Naive B cell (primary cell): ENCODE results near the gene CCSER2. TPM values are rescaled to one million over a fixed set of nuclear protein-coding genes. Genes with fewer than 3 reads are reported as not detected.
"Not testable (repeated sequence)": the region's sequence is repeated elsewhere in the genome, so short reads cannot be mapped to it uniquely, and the experiment has no call there.

Experiments used
- ATAC-seq, 2 donors: fragments of 150-1000 bp; cut with Tn5 transposase; 2 replicates each; pipeline ENCODE4 v1.10.0; 2021; ENCODE audit warnings: low read depth in 2 of 2, mild to moderate bottlenecking in 2 of 2, moderate library complexity in 2 of 2
- DNase-seq: peaks from one replicate; pipeline ENCODE4 v3.0.0; 2022
- H3K27ac Mint-ChIP-seq, 6 donors: one replicate each; pipeline ENCODE4 v1.8.0; 2020 to 2022; ENCODE audit warnings: mild to moderate bottlenecking in 6 of 6, mixed read lengths in 6 of 6, moderate library complexity in 5 of 6, inconsistent platforms in 2 of 6
- H3K27me3 Mint-ChIP-seq, 3 donors: one replicate each; pipeline ENCODE4 v1.8.0; 2021 to 2022; ENCODE audit warnings: mixed read lengths in 3 of 3, mild to moderate bottlenecking in 1 of 3
- H3K36me3 Mint-ChIP-seq, 2 donors: one replicate each; pipeline ENCODE4 v1.8.0; 2020 to 2022; ENCODE audit warnings: mixed read lengths in 2 of 2, inconsistent platforms in 1 of 2, mild to moderate bottlenecking in 1 of 2
- H3K4me1 Mint-ChIP-seq, 3 donors: one replicate each; pipeline ENCODE4 v1.8.0; 2020 to 2022; ENCODE audit warnings: mixed read lengths in 3 of 3, inconsistent platforms in 1 of 3, mild to moderate bottlenecking in 1 of 3, moderate library complexity in 1 of 3
- H3K4me3 Mint-ChIP-seq, 8 donors: one replicate each; pipeline ENCODE4 v1.8.0; 2020 to 2022; ENCODE audit warnings: mild to moderate bottlenecking in 8 of 8, mixed read lengths in 8 of 8, moderate library complexity in 8 of 8, inconsistent platforms in 2 of 8
- H3K9me3 Mint-ChIP-seq, 7 donors: one replicate each; pipeline ENCODE4 v1.8.0; 2020 to 2022; ENCODE audit warnings: mixed read lengths in 7 of 7, mild to moderate bottlenecking in 5 of 7, inconsistent platforms in 2 of 7, moderate library complexity in 1 of 7
- polyA plus RNA-seq, 6 donors: library from polyadenylated mRNA; unstranded; fragments of 300-500 nt; fragmentation: Illumina TruSeq; gene quantifications; one replicate each; pipeline ENCODE4 v1.2.3, GENCODE V29; 2021; ENCODE audit warnings: low read depth in 6 of 6

The CCSER2 gene
- polyA plus RNA-seq, 6 donors from 2014 or later = 19.4 to 45.1 (median 33.6) TPM

GRCh38 chr10:84326995-84327394 is 1.4 kb upstream of the CCSER2 start:
- DNase-seq, H3K36me3 Mint-ChIP-seq, H3K9me3 Mint-ChIP-seq, ATAC-seq: not testable (repeated sequence)
- H3K4me3 Mint-ChIP-seq = peak overlapping the region in 3 of 8 donors; percentile 83 to 91 (median 88)
- peaks cover 4 to 20% (median 11%) of the 10 kb centered on the region in 3 donors for H3K27me3 Mint-ChIP-seq
- H3K4me1 Mint-ChIP-seq = peaks cover 14 to 30% (median 19%) of the 10 kb centered on the region in 3 donors
- H3K27ac Mint-ChIP-seq = peak overlapping the region in 1 of 6 donors; percentile 89

- Mint-ChIP-seq H3K4me3 (peak overlapping the region; percentile 84 to 94 (median 88)), H3K27me3 (peaks cover 0 to 6% (median 6%) of the 10 kb centered on the region in 3 donors), H3K9me3 (no peaks in the 10 kb centered on the region), H3K27ac (peak overlapping the region; percentile 74 to 94 (median 86)), H3K36me3 (no peaks in the 10 kb centered on the region), H3K4me1 (peaks cover 22 to 38% (median 29%) of the 10 kb centered on the region in 3 donors)
- ATAC-seq (no peak), DNase-seq (no peak)
Observed at GRCh38 chr10:84329196-84329611, 815 bp downstream of the CCSER2 start.

DNA sequence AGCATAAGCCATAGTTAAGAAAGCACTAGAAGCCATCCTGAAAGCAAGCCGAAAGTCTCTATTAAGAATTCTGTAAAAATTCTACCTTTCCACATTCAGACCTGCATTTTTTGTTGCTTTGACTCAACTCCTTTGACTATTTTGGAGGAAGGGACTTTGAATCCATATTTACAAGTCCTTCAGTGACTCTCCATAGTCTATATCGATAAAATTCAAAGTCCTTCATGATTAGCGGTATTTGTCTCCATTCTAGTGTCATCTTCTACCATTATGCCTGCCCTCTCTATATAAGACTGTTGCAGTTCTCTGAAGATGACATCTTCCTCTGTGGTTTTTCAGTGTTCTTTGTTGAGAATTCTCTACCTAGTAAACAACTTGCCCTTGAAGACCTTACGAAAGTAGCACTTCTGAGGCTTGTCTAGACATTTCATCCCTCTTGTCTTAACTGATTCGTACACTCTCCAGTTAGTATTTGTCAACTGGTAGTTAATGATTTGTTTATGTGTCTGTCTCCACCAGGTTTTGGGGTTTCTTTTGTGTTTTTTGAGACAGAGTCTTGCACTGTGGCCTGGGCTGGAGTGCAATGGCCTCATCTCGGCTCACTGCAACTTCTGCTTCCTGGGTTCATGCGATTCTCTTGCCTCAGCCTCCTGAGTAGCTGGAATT is 1.7 kb downstream of the CCSER2 start:
- ATAC-seq = no peak

GRCh38 chr10:84331091-84331490 is 2.7 kb downstream of the CCSER2 start:
- Mint-ChIP-seq H3K36me3 (no peaks in the 10 kb centered on the region), H3K4me1 (peaks cover 28 to 47% (median 38%) of the 10 kb centered on the region in 3 donors), H3K4me3 (peak overlapping the region in 2 of 8 donors; percentile 77 to 80), H3K27me3 (no peaks in the 10 kb centered on the region), H3K27ac (peak overlapping the region in 2 of 6 donors; percentile 39 to 43), H3K9me3 (no peaks in the 10 kb centered on the region)
- no peak for ATAC-seq
- DNase-seq = no peak

More for the DNA sequence above, 1.7 kb downstream of the CCSER2 start:
- no peaks in the 10 kb centered on the region for H3K36me3 Mint-ChIP-seq
- H3K4me1 Mint-ChIP-seq = peaks cover 28 to 46% (median 37%) of the 10 kb centered on the region in 3 donors
- H3K9me3 Mint-ChIP-seq = no peaks in the 10 kb centered on the region
- no peaks in the 10 kb centered on the region for H3K27me3 Mint-ChIP-seq
- H3K27ac Mint-ChIP-seq = peak overlapping the region in 2 of 6 donors; percentile 86 to 94
- DNase-seq = no peak
- H3K4me3 Mint-ChIP-seq = peak overlapping the region; percentile 84 to 94 (median 88)

GRCh38 chr10:84333864-84334451 is 5.6 kb downstream of the CCSER2 start:
- peak; percentile 84 to 85 for ATAC-seq
- H3K36me3 Mint-ChIP-seq = no peaks in the 10 kb centered on the region
- no peaks in the 10 kb centered on the region for H3K27me3 Mint-ChIP-seq
- H3K4me3 Mint-ChIP-seq = peak overlapping the region in 3 of 8 donors; percentile 7 to 16 (median 16)
- DNase-seq = peak; percentile 56
- no peaks in the 10 kb centered on the region for H3K9me3 Mint-ChIP-seq
- H3K27ac Mint-ChIP-seq = peak overlapping the region in 4 of 6 donors; percentile 65 to 93 (median 78)
- H3K4me1 Mint-ChIP-seq = peaks cover 32 to 44% (median 33%) of the 10 kb centered on the region in 3 donors

DNA sequence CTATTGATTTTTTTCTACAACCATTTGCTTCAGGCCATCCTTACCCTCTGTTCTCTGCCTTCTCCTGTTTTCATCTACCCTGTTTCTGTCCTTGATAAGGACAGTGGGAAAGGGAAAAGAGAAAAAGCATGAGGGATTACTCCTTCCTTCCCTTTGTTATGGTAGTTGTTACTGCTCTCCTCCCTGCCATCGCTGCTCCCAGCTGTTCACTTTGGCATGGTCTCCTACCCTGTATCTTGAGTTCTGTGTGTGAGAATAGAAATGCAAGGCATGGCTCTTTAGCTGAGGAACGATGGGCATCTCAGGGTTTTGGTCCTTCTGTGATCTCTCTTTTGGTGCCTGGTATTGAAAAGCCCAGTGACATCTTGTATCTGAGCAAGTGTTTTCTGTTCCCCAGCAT is 6.4 kb downstream of the CCSER2 start:
- DNase-seq (no peak), ATAC-seq (no peak)
- H3K27me3 Mint-ChIP-seq = no peaks in the 10 kb centered on the region
- no peak overlapping the region for H3K27ac Mint-ChIP-seq
- peaks cover 24 to 37% (median 25%) of the 10 kb centered on the region in 3 donors for H3K4me1 Mint-ChIP-seq
- H3K9me3 Mint-ChIP-seq = no peaks in the 10 kb centered on the region
- H3K4me3 Mint-ChIP-seq = no peak overlapping the region
- H3K36me3 Mint-ChIP-seq = no peaks in the 10 kb centered on the region

GRCh38 chr10:84335516-84335915 is 7.1 kb downstream of the CCSER2 start:
- Mint-ChIP-seq H3K4me3 (no peak overlapping the region), H3K4me1 (peaks cover 20 to 33% (median 21%) of the 10 kb centered on the region in 3 donors), H3K36me3 (no peaks in the 10 kb centered on the region), H3K27ac (no peak overlapping the region), H3K27me3 (no peaks in the 10 kb centered on the region), H3K9me3 (no peaks in the 10 kb centered on the region)
- DNase-seq (no peak), ATAC-seq (no peak)

DNA sequence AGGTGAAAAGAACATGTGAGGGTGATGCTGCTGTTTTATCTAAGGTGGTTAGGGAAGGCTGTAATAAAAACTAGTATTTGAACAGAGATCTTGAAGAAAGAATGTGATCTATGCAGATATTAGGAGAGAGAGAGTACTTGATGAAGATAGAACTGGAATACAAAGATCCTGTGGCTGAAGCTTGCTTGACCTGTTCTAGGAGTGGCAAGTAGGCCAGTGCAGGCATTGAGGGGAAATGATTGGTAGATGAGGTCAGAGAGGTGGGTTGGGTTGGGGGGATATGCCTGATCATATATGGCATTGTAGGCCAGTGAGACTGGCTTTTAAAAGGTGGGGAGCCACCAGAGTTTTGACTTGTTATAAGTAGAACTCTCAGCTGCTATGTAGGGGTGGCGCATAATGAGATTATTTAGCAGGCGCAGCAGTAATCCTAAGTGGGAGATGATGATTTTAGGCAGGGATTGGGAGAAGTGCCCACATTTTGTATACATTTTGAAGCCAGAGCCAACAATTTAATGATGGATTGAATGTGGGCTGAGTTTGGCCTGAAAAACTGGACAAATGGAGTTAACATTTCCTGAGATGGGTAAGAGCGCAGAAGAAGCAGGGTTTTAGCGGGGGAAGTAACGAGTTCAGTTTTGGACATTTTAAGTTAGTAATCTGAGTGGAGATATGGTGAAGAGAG is 8.2 kb downstream of the CCSER2 start:
- DNase-seq (no peak), ATAC-seq (no peak)
- Mint-ChIP-seq H3K27me3 (no peaks in the 10 kb centered on the region), H3K36me3 (no peaks in the 10 kb centered on the region), H3K4me1 (peaks cover 26 to 30% (median 27%) of the 10 kb centered on the region in 3 donors), H3K27ac (no peak overlapping the region), H3K4me3 (no peak overlapping the region), H3K9me3 (no peaks in the 10 kb centered on the region)

- H3K4me3 Mint-ChIP-seq = no peak overlapping the region
- DNase-seq (no peak), ATAC-seq (no peak)
- peaks cover 30 to 35% (median 34%) of the 10 kb centered on the region in 3 donors for H3K4me1 Mint-ChIP-seq
- no peaks in the 10 kb centered on the region for H3K9me3 Mint-ChIP-seq
- H3K36me3 Mint-ChIP-seq = no peaks in the 10 kb centered on the region
- H3K27me3 Mint-ChIP-seq = no peaks in the 10 kb centered on the region
- H3K27ac Mint-ChIP-seq = no peak overlapping the region
Observed at GRCh38 chr10:84337199-84337598, 8.8 kb downstream of the CCSER2 start.

GRCh38 chr10:84339025-84339424 is 10.6 kb downstream of the CCSER2 start:
- Mint-ChIP-seq H3K27me3 (no peaks in the 10 kb centered on the region), H3K4me1 (peaks cover 35 to 43% (median 40%) of the 10 kb centered on the region in 3 donors), H3K36me3 (no peaks in the 10 kb centered on the region), H3K27ac (no peak overlapping the region), H3K9me3 (no peaks in the 10 kb centered on the region), H3K4me3 (no peak overlapping the region)
- DNase-seq (no peak), ATAC-seq (no peak)

DNA sequence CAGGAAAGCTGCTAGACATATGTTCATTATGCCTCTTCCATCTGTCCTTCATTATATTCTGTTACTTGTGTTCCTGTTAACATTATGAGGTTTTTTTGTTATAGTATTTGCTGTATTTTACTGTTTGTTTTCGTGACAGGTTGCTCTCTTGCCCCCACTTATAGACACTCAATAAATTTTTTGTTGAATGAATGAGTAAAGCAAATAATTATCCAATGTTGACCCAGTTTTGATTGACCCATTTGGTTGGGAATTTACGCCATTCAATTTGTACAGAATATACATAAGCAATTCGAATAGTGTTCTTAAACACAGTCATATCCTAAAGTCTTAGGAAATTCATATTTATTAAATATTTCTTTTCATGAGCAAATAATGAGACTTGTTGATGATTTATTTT is 11.8 kb downstream of the CCSER2 start:
- DNase-seq (no peak), ATAC-seq (no peak)
- Mint-ChIP-seq H3K27ac (no peak overlapping the region), H3K27me3 (no peaks in the 10 kb centered on the region), H3K4me3 (no peak overlapping the region), H3K9me3 (no peaks in the 10 kb centered on the region), H3K4me1 (peaks cover 30 to 39% (median 32%) of the 10 kb centered on the region in 3 donors), H3K36me3 (no peaks in the 10 kb centered on the region)

- no peaks in the 10 kb centered on the region for H3K36me3 Mint-ChIP-seq
- H3K9me3 Mint-ChIP-seq = no peaks in the 10 kb centered on the region
- no peaks in the 10 kb centered on the region for H3K27me3 Mint-ChIP-seq
- peak overlapping the region in 2 of 6 donors; percentile 29 to 55 for H3K27ac Mint-ChIP-seq
- peaks cover 29 to 38% (median 32%) of the 10 kb centered on the region in 3 donors for H3K4me1 Mint-ChIP-seq
- H3K4me3 Mint-ChIP-seq = no peak overlapping the region
- no peak for ATAC-seq
- DNase-seq = no peak
Observed at GRCh38 chr10:84340632-84341537, 12.5 kb downstream of the CCSER2 start.

GRCh38 chr10:84341538-84341856 is 13.1 kb downstream of the CCSER2 start:
- Mint-ChIP-seq H3K27me3 (no peaks in the 10 kb centered on the region), H3K36me3 (no peaks in the 10 kb centered on the region), H3K4me3 (no peak overlapping the region), H3K9me3 (no peaks in the 10 kb centered on the region), H3K4me1 (peaks cover 29 to 38% (median 32%) of the 10 kb centered on the region in 3 donors), H3K27ac (peak overlapping the region in 2 of 6 donors; percentile 29 to 33)
- no peak for DNase-seq
- ATAC-seq = no peak
